Muscle of back (tissue), 11 donors: ENCODE data around the gene PLAGL1. TPM values are rescaled to one million over a fixed set of nuclear protein-coding genes. Genes with fewer than 3 reads are reported as not detected.

Experiments used
- DNase-seq, 3 donors: peaks; one replicate each; pipeline versions ENCODE4 v3.0.0 to v3.0.0-alpha.2; 2013
- polyA plus RNA-seq, 10 donors: library from polyadenylated mRNA; unstranded; fragments of 120-200 nt; gene quantifications; one replicate each; pipeline ENCODE4 v1.2.1, GENCODE V29; 2013; ENCODE audit not compliant: insufficient read length in 10 of 10

Gene PLAGL1
- polyA plus RNA-seq, 10 donors = 174 to 444 (median 257) TPM

DNA sequence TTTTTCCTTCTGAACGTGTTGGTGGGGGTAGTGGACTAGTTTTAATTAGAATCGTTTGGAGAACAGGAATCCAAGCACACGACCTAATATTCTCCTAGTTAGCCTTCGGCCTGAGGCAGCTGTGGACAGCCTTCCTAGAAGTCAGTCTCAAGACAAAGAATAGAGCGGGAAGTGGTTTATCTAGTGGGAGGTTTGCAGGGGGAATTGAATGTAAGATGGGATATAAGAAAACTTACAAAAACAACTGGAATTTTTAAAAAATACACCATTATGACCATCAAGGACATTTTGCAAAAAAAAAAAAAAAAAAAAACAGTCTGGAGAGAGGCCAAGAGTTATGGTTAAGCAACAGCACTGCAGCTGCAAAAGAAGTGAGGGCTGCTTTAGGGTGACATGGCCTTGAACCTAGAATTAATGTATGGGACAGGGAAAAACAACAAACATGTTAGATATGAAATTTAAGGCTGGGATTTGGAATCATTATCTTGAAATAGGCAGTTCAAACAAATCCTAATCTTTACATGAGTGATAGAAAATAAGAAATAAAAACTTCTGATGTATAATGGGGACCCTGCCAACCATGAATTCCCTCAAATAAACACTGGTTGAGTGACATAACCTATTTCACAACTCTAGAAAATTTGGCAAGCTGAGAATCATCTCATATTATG lies 40.2 kb downstream of the PLAGL1 start:
- peak in 2 of 3 donors; percentile 46 to 83 for DNase-seq

DNA sequence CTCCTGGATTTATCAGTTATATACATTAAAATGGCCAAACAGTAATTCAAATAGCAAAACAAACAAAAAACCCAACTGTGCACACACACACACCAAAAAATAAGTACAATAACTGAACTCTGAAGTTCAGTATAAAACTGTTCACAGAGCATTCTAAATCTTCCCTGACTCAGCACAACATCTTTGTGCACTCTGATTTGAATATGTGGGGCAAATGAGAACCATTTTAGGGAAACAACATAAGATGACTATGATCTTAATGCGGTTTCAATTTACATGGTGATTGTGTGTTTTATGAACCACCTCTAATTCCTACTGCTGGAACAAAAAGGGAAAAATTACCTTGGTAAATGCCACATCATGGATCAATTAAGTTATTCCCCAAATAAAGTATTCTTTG lies 41.7 kb downstream of the PLAGL1 start:
- no peak for DNase-seq

DNA sequence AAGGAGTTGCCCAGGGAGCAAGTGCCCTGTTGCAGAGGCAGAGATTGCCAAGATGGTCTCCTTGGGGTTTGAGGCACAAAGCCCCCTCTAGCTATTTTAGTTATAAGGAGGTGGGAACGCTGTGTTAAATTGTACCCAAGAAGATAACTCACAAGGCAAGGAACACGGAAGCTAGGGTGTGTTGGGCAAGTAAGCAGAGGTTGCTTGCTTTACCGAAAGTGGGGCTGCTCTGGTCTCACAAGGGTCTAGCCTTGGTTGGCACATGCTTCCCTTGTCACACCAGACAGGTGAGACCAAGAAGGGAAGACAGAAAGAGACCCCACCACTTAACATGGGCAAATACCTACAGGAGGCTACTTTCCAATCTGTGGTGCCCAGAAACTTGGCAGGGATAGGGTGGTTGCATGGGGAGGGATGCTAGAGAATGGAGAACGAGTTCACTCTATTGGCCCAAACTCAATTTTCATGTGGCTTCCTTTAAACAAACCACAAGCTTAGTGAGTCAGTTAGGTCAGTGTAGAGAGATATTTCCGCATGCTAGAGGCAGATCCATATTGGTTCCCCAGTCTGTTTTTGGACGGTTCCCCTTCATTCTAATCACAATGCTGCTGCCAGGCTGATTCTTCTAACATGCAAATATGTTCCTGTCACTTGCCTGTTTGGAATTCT lies 42.4 kb downstream of the PLAGL1 start:
- DNase-seq = no peak

DNA sequence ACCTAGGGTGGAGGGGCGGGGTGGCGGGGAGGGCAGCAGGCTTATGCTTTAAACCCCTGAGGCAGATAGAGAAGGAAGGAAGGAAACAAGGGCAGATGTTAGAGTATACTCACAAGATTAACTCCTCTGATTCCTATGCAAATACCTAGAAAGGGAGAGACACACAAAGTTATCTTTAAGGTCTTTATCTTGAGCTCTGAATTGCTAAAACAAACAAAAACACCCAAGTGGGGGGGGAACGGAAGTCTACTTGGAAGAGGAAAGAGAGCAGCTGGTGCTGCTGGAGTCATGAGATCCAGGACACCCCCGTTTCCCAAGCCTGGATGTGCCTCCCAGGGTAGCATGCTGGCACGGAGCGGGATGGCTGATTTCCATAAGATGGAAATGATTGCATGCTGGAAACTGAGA lies 43.4 kb downstream of the PLAGL1 start:
- peak in 1 of 3 donors; percentile 61 for DNase-seq

DNA sequence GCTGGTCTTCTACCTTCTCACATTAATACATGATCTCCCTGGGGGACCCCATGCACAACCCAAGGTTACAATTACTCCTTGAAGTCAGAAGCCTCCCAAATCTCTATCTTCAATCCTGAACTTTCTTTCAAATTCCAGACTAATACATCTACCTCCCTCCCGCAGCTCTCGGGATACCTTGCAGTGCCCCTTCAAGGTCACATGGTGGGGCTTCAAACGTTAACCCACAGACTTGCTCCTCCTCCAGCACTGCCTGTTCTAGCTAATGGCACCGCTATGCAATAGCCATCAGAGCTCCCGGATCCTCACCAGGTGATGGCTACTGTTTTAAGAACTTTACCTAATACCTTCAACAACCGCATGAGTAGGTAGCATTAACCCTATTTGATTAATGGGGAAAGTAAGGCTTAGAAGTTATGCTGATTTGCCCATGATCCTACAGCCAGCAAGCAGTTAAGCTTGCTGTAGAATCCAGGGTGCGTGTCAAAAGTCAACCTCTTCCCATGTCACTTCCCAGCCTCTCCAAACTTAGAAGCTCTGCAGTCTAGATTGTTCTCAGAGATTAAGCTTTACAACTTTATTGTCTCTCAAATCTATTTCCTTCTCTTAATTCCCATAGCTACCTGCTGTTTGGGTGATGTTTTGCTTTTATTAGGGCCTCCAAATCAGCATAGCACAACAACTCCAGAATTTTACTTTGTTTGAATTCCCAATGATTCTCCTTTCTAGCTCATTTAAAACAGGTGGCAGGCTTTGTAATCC lies 44.7 kb downstream of the PLAGL1 start:
- DNase-seq = no peak

DNA sequence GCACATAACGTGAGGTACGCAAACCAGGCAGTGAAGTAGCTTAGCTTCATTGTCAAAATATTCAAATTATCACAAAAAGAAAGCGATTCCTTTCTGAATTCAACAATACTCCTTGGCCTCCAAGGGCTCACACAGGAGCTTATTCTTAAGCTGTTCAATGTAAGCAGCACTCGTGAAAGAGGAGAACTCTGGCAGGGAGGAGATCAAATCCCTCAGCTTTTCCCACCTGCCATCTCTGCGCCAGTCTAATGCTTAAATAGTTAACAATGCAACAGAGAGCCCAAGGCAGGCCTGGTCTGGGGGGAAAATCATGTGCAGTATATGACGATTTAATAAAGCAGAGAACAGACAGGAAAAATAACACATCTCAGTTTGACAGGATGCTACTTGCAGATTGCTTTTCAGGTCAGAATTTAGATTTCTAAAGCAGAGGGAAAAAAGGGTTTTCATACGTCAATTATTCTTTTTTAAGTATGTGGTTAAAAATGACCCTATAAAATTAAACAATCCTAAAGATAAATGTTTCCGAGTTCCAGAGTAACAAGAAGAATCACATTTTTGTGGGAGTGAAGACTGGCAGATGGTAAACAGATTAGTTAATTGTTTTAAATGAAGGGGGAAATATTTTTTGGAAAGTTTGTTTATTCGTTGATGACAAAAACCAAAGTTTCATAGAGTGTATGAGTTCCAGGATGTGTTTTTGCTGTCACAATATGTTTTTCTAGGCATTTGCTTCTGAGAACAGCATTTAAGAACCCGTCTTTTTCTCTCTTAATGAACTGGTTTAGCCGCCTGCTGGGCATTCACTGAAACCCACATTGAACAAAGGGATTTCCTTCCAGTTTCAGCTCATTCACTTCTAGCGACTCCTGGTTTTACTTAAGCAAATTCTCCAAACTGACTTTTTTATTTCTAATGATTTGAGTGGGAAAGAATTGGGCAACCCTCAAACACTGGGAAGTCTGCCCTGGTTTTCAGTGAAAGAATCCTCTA lies 45.9 kb downstream of the PLAGL1 start:
- DNase-seq = peak in 2 of 3 donors; percentile 66 to 85

DNA sequence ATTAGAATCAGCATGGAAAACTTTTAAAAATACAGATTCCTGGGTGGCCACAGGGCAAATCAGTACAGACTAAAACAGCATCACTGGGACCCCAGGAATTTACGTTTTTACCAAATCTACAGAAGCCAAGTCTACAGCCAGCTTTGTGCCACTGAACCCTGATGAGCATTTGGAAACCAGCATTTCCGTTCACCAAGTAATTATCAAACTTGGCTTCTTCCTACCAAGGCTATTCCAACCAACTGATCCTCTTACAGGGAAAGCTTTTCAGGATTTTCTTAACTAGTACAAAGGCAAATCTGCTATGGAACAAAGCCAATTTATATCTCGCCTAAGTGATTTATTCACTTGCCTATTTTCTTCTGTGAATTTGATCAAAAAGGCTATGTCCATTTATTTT lies 47.0 kb downstream of the PLAGL1 start:
- no peak for DNase-seq

DNA sequence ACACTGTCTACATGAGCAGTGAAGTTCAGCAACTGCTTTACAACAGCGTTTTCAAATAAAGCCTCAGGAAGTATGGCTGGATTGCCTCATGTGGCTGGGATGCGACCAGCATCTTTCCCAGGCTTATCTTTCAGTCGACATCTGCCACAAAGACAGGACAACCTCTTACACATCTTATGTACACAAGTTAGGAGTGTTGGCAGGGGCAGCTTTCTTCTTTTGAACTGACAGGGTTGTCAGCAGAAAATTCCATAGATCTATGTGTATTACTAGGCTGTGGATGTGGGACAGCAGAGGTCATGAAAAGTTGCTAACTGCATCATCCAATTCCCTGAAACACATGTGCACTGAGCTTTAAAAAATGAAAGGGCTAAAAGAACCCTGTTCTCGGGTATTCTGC lies 48.1 kb downstream of the PLAGL1 start:
- DNase-seq = no peak

DNA sequence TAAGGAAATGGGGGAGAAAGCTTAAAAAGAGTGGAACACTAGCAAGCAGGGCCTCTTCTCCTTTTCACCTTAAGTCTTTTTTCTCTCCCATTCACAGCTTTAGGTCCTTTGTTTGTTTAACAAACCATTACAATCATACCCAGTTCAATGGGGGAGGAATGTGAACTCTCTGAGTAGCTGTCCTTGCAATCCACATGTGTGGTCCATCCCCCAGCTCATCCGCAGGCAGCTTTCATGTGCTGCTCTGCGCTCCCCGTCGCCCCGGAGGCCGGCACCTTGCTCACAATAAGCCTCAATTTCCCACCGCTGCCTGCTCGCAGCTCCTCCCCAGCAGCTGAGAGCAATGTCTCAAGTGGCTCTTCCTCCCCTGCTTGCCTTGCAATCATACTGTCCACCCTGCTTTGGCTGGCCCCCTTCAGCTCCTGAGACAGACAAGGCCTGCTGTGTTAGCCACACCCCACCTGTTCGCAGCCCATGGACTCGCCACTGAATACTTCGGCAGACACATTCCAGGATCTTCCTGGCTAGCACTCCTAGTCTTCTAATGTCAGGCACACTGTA lies 49.1 kb downstream of the PLAGL1 start:
- peak in 1 of 3 donors; percentile 52 for DNase-seq

DNA sequence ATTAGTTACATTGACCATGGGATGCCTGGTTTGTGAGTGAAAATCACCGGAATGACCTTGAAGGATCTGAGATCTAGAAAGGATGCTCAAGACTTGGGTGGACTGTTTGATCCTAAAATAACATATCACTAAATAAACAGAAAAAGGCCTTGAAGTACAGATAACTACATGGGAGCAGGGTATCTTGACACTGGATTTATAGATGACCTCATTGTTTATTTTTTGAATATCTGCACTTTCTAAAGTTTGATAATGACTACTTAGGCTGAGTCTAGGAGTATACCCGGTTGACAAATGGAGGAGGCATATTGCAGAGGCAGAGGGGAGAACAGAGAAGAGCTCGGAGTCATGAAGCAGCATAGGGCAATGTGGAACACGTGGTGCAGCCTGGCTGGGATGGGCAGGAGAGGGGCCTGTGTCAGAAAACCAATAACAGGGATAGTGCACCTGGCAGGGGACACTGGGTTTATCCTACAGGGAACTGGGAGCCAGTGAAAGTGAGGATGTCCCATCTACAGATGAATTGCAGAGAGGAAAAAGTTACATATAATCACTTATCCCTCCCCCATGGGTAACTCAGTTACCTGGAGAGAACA lies 50.3 kb downstream of the PLAGL1 start:
- DNase-seq = no peak

DNA sequence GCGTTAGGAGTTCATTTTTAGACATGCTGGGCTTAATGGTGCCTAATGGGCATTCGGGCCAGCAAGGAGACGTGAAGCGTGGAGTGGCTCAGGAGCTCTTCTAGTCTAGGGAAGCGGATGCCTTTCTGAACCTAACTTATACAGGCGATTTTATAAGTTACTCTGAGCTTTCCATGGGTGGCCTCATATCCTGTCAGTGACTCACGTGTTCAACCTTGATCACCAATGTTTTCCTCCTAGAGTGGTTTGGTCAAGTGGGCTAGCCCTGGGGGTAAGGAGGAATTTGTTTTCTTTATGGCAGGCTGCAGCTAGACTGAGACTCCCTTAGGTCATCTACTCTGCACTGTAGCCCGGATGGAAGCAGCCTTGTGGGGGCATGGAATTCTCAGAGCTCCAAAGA lies 52.1 kb downstream of the PLAGL1 start:
- DNase-seq = no peak

DNA sequence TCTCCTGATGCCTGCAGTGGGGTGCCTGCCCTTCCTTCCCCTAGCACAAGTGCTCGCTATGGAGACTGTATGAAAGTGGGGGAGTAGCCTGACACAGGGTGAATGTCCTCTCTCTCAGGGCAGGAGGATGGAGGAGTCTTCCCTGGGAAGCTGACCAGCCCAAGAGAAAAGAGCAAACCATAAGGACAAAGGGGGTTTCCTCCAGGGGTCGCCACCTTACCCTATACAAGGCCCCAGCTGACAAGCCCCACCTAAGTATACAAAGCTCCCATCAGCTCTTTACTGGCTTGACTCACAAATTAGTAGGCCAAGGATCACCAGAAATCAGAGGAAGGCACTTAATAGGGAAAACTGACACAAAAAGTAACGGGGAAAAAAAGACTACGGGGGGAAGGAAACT lies 54.1 kb downstream of the PLAGL1 start:
- DNase-seq = no peak

DNA sequence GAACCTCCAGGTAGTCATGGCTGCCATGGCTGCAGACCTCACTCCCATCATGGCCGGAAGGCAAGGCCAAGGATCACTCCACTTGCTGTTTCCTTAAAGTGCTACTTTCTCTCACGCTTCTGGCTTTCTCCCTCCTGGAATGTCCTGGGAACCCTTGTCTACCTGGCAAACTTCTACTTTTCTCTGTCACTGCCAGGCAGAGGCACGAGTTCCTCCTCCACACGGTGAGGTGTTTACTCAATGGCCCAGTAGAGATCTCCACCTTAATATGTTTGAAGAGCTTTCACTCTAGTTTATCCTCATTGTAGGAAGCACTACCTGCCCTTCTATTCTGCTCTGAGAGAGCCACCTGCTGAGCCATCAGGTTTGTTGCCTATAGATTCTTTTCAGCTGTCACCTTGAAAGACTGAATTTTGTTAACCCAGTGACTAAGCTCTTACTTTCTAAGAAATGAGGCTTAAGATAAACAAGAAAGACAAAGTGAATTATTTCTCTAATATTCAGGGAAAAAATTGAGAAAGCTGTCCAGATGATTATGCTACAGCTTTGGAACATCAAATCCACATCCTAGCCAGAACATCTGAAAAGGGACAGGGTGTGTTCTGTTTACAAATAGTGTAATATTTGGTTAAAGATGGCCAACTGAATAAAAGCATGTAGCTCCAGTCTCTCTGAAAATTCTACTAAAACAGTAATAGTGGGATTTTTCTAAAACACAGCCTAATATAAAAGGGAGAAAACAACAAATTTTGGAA lies 54.9 kb downstream of the PLAGL1 start:
- DNase-seq = peak in 1 of 3 donors; percentile 70

DNA sequence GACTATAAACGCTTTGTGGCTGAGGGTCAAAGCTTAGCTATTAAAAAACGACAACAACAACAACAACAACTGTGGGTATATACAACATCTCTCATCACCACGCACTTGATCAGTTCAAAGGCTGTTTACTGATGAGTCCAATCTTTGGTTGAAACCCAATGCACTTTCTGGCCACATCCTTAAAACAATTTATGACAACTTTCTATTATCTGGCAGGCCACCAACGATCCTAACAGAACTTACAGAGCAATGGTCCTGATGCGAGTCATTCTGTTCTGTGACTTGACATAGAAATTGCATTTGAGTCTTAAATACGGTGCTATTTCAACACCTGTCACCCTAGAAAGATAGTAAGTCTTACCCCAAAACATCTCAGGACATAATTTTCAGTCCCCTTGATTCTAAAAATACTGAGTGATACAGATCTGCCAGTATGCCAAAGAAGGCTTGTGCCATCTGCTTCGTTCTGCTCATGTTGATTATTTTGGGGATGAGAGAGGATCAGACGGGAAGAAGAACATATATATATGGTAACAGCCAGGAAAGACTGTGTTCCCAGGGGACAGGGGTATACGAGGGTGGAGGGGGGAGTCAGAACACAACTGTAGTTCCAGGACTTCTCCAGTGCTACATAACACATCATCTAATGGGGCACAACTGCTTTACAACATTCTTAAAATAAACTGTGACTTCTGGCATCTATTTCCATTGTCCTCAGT lies 55.8 kb downstream of the PLAGL1 start:
- DNase-seq = no peak

DNA sequence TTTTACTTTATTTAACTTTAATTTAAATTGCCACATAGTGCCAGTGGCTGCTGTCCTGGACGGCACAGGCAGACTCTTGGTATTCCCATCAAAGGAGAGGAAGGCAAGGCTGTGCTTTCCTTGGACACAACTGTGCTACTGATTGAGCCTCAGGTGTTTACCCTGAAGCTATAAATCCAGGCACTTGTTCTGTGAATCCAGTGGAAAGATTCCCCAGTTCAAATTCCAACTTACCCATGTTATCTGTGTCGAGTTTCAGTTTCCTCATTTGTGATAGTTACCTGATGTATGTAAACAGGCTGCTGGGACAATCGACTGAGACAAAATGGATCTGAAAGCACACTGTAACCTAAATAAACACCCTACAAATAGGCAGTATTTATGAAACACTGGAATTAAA lies 57.2 kb downstream of the PLAGL1 start:
- no peak for DNase-seq

DNA sequence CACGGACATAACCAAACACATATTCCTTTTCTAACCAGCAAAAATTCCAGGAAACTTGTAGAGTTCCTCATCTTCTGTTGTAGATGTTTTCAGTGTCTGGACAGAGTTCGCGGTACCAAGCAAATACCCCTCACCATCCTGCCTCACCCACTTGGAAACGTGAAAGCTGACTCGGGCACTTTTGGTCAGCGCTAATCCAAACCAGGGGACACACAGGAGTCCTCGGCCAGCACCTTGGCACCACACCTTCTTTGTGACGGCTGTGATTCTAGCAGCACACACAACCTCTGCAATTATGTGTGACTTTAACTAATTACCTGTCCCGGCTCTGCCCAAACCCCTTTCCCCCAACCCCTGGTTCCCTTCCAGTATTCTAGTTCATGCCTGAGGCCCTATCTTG lies 58.1 kb downstream of the PLAGL1 start:
- no peak for DNase-seq

DNA sequence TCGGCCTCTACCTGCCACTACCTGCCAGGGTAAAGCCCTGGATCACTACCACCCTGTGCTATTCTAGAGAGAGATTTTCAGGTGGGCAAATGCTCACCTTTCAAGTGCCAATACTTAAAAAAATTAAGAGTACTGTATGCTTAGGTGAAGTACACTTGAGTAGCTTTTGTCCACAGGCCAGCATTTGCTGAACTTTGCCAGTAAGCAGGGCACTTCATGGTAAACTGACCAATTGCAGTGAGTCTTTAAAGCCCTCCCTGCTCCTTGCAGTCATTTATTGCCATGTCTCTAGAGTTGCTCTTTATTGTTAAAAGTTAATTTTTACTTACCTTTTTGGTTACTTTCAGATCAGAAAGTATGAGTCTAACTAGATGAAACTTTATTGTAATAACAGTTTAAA lies 58.5 kb downstream of the PLAGL1 start:
- DNase-seq = no peak

DNA sequence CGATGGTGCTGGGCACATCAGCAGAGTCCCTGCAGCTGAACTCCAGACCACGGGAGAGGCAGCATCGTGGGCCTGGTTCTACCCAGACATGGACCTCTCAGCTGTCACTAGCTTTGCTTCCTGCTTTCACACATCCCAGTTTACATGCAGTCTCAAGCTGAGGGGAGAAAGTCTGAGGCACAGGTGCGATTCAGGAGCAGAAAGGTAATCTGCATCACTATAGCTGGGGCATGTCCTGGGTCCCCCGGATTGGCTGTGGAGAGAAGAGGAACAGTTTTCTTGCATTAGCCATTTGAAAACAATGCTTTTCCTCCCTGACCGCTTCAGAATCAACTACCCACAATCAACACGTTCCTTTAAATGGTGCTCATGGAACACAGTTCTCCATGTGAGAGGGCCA lies 59.9 kb downstream of the PLAGL1 start:
- DNase-seq = no peak

DNA sequence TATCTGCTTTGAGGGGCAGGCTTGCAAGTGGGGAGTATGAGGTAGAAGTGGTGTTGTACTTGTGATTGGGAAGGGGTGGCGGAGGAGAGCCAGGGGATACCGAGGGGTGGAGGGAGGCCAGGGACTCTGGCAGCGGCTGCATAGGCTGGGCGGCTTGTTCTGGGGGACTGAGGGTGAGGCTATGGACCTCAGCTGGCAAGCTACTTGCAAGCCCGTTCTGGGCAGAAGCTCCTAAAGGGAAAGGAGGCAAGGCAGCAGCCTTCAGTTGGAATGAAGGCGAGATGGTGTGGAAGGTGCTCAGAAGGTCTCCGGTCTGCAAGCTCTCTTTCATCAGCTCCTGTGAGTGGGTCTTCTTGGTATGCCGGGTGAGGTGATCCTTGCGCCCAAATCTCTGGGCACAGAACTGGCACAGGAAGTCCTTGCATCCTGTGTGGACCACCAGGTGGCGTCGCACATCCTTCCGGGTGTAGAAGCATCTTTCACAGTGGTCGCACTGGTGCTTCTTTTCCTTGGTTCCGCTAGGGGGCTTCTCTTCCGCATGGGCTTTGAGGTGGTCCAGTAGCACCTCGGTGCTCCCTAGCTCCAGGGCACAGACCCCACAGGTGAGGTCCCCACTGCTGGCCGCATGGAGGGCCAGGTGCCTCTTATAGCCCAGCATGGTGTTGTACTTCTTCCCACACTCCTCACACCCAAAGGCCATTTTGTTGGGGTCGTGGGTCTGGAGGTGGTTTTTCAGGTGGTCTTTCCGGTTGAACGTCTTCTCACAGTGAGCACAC lies 66.0 kb downstream of the PLAGL1 start:
- DNase-seq = peak in 1 of 3 donors; percentile 51
